Nucleus accumbens (tissue), 56 donors: ENCODE data around the gene GRAMD4.

Experiments used
- DNase-seq, 56 donors: peaks; one replicate each; lab custom pipeline; 2025; lab: John Stamatoyannopoulos, UW

Gene GRAMD4

DNA sequence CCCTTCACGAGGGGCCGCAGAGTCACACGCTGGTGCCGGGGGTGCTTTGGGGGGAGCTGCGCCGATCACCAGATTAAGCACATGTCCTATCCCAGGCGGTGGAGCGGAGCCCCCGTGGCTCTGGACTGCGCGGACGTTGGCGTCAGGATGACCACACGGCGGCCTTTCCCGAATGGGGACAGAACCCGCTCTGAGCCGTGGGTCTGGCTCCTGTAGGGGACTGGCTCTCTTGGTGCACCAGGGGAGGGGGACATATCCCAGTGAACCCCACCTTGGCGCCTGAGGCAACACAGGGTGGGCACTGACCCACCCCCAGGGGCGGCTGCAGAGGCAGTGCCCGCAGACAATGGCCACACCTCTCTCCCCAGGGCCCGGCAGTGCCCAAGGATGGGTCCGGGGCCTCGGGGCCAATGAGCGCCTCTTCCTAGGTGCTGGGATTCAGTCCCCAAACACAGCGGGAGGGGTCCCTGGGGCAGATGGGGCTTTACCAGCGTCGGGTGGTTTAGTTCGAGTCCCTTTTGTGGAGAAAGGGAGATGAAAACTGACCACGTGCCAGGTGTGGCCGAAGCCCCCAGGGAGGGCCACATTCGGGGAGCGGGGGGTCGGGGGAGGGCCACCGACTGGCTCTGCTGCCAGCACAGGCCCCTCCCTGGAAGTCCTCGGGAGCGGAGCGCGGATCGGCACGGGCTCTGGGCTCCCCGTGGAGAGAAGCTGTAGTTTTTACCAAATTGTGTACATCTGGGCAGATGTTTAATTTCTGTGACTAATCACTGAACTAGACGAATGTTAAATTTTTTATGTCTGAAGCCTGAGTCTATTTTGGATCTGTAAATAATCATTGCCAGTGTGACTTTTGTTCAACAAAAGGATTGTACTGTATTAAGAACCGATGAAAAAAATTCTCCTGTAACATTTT lies 58.9 kb downstream of the GRAMD4 start:
- DNase-seq = no peak

DNA sequence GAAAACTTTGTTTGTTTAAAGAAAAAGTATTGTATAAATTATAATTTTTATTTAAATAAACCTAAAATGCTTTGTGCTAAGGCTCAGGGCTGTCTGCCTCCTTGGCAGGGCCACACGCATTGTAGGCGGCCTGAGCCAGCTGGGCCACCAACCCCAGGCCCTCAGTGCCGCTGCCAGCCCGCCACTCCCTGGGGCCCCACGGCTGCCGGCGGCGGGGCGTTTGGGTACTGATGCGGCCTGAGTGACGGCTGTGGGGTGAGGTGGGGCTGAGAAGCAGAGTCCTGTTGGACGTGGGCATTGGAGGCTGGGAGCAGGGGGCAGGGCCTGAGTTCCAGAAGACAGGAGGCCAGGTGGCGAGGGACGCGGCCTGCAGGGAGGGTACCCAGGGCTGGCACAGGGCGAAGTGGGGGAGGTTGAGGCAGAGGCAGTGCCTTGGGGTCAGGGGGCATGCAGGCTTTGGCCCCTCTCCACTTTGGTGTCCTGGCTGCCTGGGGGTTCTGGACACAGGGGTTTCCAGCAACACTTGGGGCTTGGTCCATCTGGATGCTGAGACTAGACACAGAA lies 59.6 kb downstream of the GRAMD4 start:
- DNase-seq = no peak

DNA sequence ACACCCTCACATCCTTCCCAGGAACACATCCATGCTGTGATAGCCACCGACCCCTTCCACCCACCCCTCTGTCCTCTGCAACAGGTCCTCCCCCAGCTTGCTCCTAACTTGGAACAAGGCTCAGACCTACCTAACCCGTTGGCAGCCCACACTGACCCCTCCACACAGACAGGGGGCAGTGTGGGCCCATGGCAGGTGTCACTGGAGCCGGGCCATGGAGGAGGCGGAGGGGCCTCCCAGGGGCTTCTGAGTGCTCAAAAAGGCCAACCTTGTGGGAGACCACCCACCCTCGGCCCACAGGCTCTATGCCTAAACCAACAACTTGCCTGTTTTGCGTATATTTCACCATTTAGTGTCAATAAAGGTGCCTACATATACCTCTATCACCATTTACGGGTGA lies 60.8 kb downstream of the GRAMD4 start:
- no peak for DNase-seq

DNA sequence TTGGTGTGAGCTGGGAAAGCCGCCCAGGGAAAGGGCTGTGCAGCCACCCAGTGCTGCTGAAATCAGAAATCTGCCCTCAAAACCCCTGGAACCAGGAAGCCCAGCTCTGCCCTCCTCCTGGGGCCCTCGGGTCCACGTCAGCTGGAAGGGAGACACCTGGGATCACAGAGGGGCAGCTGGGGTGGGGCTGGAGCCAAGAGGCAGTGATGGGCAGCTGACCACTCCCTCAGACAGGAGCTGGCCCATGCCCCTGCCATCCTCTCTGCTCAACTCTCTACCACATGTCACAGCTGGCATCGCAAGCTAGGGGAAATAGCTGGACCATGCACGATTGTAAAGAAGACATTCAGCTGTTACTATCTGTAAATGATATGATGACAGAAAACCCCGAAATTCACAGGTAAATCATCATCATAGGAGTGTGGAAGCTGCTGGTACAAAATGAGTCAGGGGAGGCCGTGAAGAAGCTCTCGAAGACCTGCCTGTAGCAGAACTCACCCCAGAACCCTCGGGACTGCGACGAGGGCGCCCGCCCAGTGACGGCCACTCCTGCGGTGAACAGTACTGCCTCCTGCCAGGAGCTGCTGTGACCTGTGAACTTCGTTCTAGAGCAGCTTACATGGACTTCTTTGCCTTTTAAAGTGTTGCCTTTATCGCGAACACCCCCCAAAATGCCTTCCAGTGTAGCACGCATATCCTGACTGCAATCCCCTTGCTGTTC lies 62.0 kb downstream of the GRAMD4 start:
- DNase-seq = no peak

DNA sequence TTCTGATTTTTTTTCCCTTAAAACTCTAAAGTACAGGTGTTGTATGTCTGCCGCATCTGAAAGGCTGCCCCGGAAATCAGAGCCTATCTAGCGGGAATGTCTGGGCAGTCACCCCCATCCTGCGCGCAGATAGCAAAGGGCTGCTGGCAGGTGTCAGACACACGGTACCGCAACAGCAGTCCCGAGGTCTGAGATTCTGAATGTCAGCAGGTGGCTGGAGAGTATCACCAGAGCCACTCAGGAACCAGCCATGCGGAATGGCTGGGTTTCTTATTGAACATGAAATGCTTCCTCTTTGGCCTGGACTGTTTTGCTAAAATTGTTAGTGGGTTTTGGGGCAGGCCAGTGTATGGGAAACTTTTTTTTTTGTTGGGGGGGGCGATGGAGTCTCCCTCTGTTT lies 64.5 kb downstream of the GRAMD4 start:
- DNase-seq = no peak

DNA sequence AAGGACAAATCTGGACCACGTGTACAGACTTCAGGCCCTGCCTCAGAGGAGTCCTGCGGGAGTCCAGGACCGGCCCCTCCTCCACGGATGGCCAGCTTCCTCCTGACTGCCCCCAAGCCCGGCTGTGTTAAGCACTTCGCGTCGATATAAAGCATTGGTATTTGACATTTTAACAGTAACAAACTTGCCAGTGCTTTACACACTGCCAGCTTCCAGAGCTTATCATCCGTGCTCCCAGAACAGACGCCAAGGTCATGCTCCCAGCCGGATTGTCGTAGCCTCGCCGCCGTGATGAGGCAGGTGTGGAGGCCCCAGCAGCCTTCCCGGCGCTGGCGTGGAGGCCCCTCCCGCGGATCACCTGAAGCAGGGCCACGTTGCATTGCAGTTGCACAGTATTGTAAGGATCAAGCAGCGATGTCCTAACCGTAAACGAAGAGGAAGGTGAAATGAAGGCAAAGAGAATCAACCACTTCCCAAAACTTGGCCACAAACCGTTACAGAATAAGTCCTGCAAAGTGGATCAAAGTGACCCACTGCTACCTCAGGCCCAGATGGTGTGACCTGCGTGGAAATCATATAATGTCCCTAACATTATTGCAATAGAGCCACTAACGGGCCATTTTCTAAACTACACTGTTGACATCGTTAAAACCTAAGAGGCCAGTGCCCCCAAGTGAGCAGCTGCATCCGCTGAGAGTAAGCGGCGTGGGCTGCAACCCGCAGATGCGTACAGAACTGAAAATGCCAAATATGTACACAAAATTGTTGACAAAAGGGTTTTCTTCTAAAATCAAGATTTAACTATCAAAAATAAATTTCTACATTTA lies 66.2 kb downstream of the GRAMD4 start:
- DNase-seq = no peak

DNA sequence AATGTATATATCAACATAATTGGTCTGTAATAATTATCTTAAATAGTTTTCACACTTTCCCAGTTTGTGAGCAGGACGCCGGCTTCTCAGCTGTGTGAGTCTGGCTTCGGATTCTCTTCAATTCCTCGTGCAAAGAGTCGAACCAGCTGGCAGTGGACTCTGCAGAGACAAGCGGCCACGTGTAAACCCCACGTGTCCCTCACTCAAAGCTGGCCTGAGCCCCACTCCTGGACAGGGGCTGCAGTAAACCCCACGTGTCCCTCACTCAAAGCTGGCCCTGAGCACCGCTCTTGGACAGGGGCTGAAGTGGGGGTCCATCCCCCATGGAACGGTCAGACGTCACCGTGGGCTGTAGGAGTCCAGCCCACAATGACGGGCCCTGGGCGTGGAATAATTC lies 66.9 kb downstream of the GRAMD4 start:
- DNase-seq = no peak

DNA sequence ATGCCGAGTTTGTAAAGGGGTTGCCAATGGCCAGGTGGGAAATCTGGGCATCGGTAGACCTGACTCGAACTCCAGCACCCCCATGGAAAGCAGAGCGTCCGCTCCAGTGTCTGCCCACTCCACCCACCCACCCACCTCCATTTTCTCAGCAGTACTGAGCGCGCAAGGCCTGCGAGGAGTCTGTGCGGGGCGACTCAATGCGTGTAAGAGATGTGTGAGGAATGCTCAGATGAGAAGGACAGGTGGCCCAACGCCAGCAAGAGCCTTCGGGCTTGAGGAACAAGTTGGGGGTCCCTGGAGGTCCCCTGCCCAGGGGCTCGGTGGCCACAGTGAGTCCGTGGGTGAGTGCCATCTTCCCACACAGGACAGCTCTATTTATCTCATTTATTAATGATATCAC lies 67.3 kb downstream of the GRAMD4 start:
- no peak for DNase-seq

DNA sequence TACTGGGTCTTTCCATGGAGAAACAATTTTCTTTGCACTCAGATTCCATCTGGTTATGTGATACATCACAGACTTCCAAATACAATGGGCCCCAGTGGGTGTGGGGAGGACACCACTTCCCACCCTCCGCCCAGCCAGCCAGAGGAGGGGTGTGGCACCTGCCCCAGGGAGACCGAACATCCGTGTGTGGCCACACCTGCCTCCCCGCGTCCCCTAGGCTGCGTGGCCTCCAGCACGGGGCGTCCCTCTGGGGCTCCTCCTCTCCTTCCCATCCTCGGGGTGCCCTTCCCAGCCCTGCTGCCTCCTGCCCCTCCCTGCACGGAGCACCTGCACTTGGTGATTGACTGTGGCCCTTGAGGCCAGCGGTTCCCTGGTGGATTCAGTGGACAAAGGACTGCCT lies 68.8 kb downstream of the GRAMD4 start:
- DNase-seq = no peak

DNA sequence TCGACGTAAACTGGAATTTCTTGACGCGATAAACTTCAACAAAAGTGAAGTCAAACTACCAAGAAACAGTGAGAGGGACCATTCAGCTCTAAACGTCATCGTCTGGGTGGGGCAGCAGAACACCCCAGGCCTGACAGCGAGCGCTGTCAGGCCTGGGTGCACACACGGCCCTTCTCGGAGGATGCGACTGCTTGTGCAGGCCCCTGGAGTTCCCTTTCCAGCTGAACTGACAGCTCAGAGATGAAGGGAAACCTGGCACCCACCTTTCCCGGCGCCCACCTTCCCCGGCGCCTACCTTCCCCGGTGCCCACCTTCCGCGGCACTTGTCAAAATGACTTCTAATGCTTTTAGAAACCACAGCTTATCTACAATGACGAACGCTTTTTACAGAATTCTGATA lies 70.0 kb downstream of the GRAMD4 start:
- DNase-seq = no peak

DNA sequence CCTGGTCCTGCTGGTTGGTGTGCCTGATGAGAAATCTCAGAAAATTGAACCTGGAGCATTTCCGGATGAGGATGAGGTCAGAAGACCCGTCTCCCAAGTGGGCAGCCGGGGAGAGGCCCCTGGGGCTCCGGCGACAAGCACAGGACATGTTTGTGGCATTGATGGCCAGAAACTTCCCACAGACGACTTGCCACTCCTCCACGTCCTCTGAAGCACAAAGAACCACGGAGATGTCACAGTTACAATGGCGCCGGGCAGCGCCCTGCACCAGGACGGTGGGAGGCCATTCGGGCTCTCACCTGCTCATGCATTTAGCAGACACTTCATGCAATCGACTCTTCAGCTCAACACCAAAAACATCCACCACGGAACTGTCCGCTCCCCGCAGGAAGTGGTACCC lies 71.4 kb downstream of the GRAMD4 start:
- DNase-seq = no peak

DNA sequence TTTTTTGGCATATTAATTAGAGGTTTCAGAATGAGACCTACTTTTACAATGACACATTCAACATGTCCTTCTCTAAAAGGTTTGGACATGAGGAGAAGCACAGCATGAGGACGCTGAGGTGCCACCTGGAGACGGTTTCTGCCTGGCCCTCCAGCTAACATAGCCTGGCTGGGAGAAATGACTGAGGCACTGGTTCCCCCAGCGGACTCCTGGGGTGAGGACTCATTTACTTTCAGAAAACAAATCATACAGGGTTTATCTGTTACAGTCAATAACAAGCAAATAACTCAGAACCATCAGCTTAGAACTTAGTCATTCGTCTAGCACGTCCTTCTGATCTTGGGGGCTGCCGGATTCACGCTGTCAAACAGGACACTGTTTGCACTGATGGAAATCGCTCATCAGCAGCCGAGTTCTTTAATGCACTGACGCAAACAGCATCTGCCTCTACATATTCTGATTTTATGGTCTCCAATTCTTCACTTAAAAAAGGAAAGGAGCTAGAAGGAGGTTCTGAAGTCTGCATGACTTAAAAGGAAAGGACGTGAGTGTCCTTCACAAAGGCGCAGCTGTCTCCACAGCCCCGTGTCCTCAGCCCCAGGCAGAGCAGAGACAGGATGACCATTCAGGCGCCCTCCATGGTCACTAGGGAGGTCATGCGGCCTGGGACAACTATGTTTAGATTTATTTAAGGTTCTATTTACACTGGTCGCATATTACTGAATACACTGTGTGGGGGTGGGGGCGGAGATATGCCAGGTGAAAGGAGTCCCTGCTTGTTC lies 73.6 kb downstream of the GRAMD4 start:
- DNase-seq = no peak

DNA sequence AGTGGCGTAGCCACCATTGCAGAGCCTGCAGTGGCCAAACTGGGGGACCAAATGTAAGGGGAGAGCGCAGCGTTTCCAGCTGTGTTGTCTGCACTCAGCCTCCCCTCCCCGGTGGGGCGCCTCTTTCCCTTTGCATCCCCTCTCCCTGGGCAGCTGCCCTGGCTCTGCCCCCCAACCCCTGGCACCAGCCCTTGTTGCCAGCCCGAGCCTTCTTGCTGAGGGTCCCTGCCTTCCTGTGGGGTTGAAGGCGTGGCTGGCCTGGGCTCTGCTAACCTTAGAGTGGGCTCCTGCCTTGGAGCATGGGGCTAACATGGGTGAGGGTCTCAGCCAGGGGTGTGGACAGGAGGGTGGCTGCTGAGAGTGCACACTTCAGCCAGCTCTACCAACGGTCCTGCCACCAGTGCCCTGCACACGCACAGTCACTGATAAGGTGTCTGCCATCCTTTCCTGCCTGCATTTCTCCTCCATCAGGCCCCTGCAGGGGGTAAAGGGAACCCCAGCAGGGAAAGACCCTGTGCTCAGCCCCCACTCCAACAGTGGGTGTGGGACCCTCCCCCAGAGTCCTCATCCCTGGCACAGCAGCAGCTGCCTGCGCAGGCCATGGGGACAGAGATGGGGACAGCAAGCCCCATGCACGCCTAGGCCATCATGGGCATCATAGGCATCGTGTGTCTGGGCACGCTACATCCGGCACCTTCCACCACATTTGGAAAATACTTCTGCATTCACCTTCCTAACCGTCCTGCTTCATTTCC lies 74.4 kb downstream of the GRAMD4 start:
- no peak for DNase-seq

DNA sequence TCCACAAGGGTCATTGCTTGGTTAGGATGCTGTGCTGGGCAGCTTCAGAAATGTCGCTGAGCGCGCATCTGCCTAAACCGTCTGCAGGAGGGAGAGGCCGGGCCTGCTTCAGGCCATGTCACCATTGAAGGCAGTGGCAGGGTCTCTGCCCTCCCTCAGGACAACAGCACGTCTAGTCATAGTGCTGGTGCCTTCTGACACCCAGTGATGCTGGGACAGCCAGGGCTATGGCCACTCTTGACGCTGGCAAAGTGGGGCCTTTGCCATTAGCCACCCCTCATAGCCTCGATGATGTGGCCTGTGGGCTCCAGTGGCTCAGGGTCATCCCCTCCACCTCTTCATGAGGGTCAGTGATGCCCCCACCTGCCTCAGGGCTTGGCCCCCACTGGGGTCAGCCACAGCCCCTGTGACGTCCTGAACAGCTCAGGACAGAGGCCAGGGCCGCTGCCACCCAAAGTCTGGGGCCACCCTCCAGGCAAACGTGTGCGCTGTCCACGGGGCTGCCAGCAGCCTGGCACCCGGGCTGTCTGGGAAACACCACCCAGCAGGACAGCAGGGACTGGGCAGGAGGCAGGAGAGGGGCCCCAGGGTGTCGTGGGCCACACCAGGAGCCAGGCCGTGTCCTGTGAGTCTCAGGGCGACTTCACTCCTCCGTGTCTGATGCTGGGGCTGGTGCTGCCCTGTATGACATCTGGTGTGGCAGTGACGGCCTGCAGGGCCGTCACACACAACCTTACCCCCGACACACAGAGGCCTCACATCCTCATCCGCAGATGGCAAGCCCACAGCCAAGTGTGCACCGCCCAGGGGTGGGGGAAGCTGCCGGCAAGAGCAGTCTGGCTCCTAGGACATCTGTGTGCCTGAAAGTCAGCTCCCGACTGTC lies 75.4 kb downstream of the GRAMD4 start:
- no peak for DNase-seq

DNA sequence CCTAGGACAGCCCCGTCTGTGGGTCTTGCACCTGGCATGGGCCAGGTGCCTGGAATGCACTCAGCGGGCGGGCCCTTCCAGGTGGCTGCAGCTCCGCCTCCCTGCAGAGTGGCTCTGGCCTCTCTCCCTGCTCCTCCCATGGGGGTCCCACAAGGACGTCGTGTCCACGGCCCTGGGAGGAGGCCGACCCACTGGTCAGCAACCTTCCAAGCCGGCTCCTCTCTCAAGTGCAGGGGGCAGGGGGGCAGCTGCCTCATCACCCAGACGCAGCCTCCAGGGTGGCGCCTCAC lies 76.0 kb downstream of the GRAMD4 start:
- DNase-seq = no peak

DNA sequence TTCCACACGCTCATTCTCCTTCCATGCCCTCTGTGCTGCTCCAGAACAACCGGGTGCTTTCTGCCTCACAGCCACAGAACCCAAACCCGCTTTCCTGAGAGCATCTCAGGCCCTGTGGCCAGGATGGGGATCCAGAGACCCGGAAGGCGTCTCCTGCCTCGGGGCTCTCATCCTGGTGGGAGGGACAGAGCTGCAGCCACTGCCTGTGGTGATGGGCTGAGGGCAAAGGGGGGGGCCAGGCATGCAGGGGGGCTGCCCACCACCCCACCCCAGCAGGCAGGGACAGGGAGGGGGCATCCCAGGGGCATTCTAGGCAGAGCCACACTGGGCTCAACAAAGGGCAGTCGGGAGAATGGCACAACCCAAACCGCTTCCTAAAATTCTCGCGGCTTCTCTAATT lies 76.4 kb downstream of the GRAMD4 start:
- no peak for DNase-seq

DNA sequence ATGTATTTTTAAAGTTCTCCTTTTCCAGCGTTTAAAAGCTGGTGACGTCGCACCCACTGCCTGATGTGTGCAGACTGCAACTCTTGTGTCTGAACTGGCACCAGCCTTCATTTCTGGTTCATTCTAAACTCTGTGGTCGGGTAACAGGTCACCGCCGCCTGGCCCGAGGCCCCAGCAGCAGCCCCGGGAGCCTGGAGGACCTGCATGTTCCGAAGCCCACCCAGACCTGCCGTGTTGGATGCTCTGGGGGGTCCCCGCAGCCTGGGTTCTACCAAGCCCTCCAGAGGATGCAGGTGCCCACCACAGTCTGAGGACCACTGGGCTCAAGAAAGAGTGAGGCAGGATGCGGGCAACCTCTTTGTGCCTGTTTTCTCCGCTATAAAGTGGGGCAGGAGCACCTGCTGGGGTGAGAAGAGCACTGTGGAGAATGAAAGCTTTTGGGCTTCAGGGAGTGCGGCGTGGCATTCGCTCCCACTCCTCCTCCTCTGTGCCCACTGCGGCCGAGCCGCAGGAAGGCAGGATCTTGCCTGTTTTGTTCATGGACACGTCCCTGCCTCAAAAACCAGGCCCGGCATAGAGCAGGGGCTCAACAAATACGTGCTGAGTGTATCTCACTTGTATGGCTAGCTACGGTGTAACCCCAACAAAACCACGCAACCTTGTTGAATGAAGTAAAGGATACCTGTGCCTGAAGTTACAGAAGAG lies 77.8 kb downstream of the GRAMD4 start:
- no peak for DNase-seq

DNA sequence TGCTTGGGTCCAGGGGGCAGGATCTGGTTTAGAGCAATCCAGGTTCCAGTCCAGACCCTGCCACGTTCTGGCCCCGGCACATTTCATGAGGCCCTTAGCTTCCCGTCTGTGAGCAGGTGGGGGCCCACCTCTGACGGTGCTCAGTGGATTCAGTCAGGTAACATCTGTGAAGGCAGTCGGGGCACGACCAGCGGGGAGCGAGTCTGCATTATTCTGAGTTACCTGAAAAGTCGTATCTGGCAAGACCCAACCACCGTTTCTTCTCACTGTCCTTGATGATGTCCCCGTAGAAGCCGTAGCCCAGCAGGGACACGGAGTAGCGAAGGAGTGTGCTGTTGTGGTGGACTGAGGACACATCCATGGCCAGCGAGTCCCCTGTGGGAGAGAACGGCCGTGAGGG lies 78.9 kb downstream of the GRAMD4 start:
- DNase-seq = no peak
